DMS153 treated with DMSO at 0.1 percent for 48 hours (cell line): ENCODE results near the gene MSRB1.
"Not testable (repeated sequence)": the region's sequence is repeated elsewhere in the genome, so short reads cannot be mapped to it uniquely, and the experiment has no call there.

Source experiments
- DNase-seq: peaks from one replicate; lab custom pipeline; 2025; ENCODE audit not compliant: unreplicated experiment; lab: John Stamatoyannopoulos, UW

MSRB1 gene

GRCh38 chr16:1962161-1963153, 19.5 kb upstream of the MSRB1 start:
- not testable (repeated sequence) for DNase-seq

- DNase-seq: no peak
Observed at GRCh38 chr16:1961651-1962067, 18.7 kb upstream of the MSRB1 start.

GRCh38 chr16:1960665-1961630, 17.9 kb upstream of the MSRB1 start:
- no peak for DNase-seq

- DNase-seq: peak; percentile 72
Observed at GRCh38 chr16:1959269-1960039, 16.5 kb upstream of the MSRB1 start, which contains the start of gene NDUFB10. TSS of gene NDUFB10 (plus strand) at chr16:1959538. CDS start at chr16:1959625, 87 bp downstream.

GRCh38 chr16:1958715-1959268, 15.8 kb upstream of the MSRB1 start:
- no peak for DNase-seq

GRCh38 chr16:1958143-1958491, 15.1 kb upstream of the MSRB1 start:
- not testable (repeated sequence) for DNase-seq

- DNase-seq: not testable (repeated sequence)
Observed at GRCh38 chr16:1957434-1958142, 14.6 kb upstream of the MSRB1 start.

GRCh38 chr16:1953734-1954133, 10.7 kb upstream of the MSRB1 start:
- no peak for DNase-seq

- DNase-seq: no peak
Observed at GRCh38 chr16:1950559-1950958, 7.6 kb upstream of the MSRB1 start.

- DNase-seq: no peak
Observed at GRCh38 chr16:1950047-1950446, 7.0 kb upstream of the MSRB1 start.

GRCh38 chr16:1949507-1949906, 6.5 kb upstream of the MSRB1 start:
- DNase-seq: no peak

GRCh38 chr16:1947369-1947670, 4.3 kb upstream of the MSRB1 start:
- DNase-seq: no peak

- no peak for DNase-seq
Observed at GRCh38 chr16:1946495-1947368, 3.7 kb upstream of the MSRB1 start.

- no peak for DNase-seq
Observed at GRCh38 chr16:1945559-1946391, 2.8 kb upstream of the MSRB1 start.

- DNase-seq: no peak
Observed at GRCh38 chr16:1944612-1945199, 1.7 kb upstream of the MSRB1 start.

GRCh38 chr16:1942047-1942809, 771 bp downstream of the MSRB1 start:
- DNase-seq: no peak
